Measurements from ENCODE around the gene CDH7. TPM values are rescaled to one million over a fixed set of nuclear protein-coding genes. Genes with fewer than 3 reads are reported as not detected.

CDH7 gene
- polyA plus RNA-seq, 1 experiment: not detected

DNA sequence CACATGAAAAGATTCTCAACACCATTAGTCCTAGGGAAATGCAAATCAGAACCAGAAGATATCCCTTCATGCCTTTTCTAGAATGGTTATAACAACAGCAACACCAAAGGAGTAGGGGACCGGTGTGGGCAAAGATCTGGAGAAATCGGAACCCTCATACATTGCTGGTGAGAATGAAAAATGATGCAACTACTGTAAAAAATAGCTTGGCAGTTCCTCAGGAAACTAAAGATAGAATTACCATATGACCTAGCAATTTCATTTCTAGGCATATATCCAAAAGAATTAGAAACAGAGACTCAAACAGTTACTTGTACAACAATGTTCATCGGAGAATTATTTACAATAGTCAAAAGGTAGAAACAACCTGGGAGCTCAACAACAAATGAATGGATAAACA is 29.2 kb upstream of the CDH7 start:
- Histone ChIP-seq H3K9me3 (ENCODE audit: control insufficient read depth, insufficient read depth, low read length) (peaks cover 3% of the 10 kb centered on the region), H3K4me3 (ENCODE audit: low read depth, low read length) (no peak overlapping the region), H3K27ac (ENCODE audit: low read depth, low read length) (no peak overlapping the region), H3K27me3 (ENCODE audit: control insufficient read depth, insufficient read depth, low read length) (no peaks in the 10 kb centered on the region)
- DNase-seq (ENCODE audit: low read depth, low spot score): no peak
- POLR2A ChIA-PET: no interaction called here
- CTCF ChIA-PET: no interaction called here
- TF ChIP-seq, protein P1, sequence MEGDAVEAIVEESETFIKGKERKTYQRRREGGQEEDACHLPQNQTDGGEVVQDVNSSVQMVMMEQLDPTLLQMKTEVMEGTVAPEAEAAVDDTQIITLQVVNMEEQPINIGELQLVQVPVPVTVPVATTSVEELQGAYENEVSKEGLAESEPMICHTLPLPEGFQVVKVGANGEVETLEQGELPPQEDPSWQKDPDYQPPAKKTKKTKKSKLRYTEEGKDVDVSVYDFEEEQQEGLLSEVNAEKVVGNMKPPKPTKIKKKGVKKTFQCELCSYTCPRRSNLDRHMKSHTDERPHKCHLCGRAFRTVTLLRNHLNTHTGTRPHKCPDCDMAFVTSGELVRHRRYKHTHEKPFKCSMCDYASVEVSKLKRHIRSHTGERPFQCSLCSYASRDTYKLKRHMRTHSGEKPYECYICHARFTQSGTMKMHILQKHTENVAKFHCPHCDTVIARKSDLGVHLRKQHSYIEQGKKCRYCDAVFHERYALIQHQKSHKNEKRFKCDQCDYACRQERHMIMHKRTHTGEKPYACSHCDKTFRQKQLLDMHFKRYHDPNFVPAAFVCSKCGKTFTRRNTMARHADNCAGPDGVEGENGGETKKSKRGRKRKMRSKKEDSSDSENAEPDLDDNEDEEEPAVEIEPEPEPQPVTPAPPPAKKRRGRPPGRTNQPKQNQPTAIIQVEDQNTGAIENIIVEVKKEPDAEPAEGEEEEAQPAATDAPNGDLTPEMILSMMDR (IDR thresholded peaks at IDR 0.05; ENCODE audit: low read depth, low read length): no peak

DNA sequence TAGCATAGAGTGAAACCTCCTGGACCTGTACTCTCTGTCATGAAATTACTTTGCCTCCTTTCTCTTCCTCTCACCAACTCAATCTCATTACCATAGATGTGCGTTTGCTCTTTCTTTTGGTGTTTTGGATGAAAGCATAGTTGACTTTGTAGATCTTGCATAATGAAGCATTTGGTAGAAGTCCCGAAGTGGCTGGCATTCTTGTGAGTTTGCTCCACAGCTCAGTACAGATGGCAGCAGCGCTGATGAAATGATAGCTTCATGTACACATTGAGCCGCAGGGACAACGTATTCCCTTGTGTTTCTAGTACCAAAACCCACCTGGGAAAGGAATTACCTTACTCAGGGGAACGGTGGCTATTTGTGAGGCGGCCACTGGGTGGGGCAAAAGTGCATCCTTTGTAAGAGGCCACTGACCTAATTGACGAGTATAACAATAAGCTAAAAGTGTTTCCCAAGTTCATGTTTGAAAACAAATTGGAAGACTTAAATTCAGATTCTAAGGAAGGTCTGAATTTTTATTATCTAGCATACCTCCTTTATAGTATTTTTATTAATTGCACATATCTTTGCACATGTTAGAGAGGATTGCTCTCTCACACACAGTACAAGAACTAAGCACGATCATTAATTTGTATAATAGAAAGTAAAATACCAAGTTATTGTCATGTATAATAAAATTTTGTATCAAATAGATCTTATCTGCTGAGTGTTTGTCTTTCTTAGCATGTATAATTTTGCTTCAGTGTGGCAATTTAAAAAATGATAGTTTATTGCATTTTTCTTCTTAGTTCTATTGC is 25.4 kb upstream of the CDH7 start:
- ChIA-PET CTCF (no interaction called here), POLR2A (no interaction called here)
- TF ChIP-seq, protein P1 (IDR thresholded peaks at IDR 0.05; ENCODE audit: low read depth, low read length): no peak

DNA sequence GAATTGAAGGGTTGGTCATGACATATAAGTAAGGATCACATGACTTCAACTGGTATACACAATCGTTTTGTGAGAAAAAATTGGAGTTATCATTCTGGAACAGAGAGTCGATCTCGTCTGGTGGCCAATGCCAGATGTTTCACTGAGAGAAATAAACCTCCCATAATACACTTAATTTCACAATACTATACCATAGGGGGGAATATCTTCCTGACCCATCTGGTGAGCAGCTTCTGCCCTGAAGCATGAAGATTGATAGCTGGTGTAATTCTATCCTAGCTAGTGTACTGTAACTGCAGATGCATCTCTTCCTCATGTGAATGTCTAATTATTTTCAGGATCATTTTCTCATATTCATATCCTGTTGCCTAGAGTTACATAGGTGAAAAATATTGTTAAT is 15.7 kb upstream of the CDH7 start:
- Histone ChIP-seq H3K9me3 (ENCODE audit: control insufficient read depth, insufficient read depth, low read length) (peaks cover 4% of the 10 kb centered on the region; the same call in 1 of the 2 replicates), H3K4me3 (ENCODE audit: low read depth, low read length) (no peak overlapping the region), H3K27ac (ENCODE audit: low read depth, low read length) (no peak overlapping the region), H3K27me3 (ENCODE audit: control insufficient read depth, insufficient read depth, low read length) (no peaks in the 10 kb centered on the region)
- TF ChIP-seq, protein P1 (IDR thresholded peaks at IDR 0.05; ENCODE audit: low read depth, low read length): no peak
- no peak for DNase-seq (ENCODE audit: low read depth, low spot score)
- ChIA-PET CTCF (no interaction called here), POLR2A (no interaction called here)

More for the DNA sequence above, 25.4 kb upstream of the CDH7 start:
- no peaks in the 10 kb centered on the region for H3K27me3 ChIP-seq (ENCODE audit: control insufficient read depth, insufficient read depth, low read length)
- no peak for DNase-seq (ENCODE audit: low read depth, low spot score)
- no peak overlapping the region for H3K27ac ChIP-seq (ENCODE audit: low read depth, low read length)
- peaks cover 3% of the 10 kb centered on the region for H3K9me3 ChIP-seq (ENCODE audit: control insufficient read depth, insufficient read depth, low read length)
- no peak overlapping the region for H3K4me3 ChIP-seq (ENCODE audit: low read depth, low read length)

DNA sequence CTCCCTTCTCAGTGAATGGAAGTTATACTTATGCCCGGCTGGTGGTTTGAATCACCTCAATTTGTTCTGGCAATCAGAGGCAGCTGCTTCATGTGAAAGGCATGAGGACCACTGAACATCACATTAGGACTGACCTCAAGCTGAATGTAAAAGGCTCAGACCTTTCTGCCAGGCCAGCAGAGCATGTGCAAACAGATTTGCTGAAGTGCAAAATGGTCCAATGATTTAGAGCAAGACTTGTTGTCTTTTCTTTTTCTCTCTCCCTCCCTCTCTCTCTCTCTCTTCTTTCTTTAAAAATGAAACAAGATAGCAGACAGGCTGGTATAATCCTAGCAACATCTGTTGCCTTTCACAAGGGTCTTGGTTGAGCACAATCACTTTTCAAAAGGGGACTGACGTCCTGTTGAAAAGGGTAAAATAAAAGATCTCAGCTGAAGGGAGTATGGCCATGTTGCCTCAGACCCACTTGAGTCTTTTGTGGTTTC is 13.3 kb upstream of the CDH7 start:
- Histone ChIP-seq H3K27ac (ENCODE audit: low read depth, low read length) (no peak overlapping the region), H3K9me3 (ENCODE audit: control insufficient read depth, insufficient read depth, low read length) (peaks cover 2% of the 10 kb centered on the region; the same call in 1 of the 2 replicates), H3K4me3 (ENCODE audit: low read depth, low read length) (no peak overlapping the region), H3K27me3 (ENCODE audit: control insufficient read depth, insufficient read depth, low read length) (no peaks in the 10 kb centered on the region)
- ChIA-PET POLR2A (no interaction called here), CTCF (interaction anchor here (0.5 kb wide), 1 partner anchor 169 kb away, joined by 3 read pairs; no protein-coding TSS in a partner anchor)
- TF ChIP-seq, protein P1 (IDR thresholded peaks at IDR 0.05; ENCODE audit: low read depth, low read length): no peak
- DNase-seq (ENCODE audit: low read depth, low spot score): no peak

DNA sequence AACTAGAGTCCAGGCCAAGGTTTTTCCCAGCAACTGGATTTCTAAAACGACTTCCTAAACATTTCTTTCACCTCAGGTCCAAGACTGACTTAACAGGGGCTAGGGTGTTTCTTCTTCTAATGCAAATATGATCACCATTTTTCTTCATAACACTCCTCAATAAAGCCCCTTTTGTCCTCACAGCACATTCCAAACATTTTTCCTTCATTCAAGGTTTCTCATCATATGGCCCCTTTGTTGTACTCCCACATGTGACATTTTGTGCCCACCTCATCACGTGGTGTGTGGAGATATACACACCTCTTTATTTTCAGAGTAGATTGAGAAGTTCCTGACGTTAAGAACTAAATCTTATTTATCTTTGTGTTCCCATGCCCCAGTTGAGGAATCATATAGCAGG is 3.9 kb upstream of the CDH7 start:
- Histone ChIP-seq H3K27ac (ENCODE audit: low read depth, low read length) (no peak overlapping the region), H3K27me3 (ENCODE audit: control insufficient read depth, insufficient read depth, low read length) (no peaks in the 10 kb centered on the region), H3K9me3 (ENCODE audit: control insufficient read depth, insufficient read depth, low read length) (peaks cover 23% of the 10 kb centered on the region), H3K4me3 (ENCODE audit: low read depth, low read length) (no peak overlapping the region)
- DNase-seq (ENCODE audit: low read depth, low spot score): no peak
- TF ChIP-seq, protein P1 (IDR thresholded peaks at IDR 0.05; ENCODE audit: low read depth, low read length): no peak
- CTCF ChIA-PET: no interaction called here
- POLR2A ChIA-PET: no interaction called here

Measured in AG04450 (cell line).